HFF-Myc (cell line): Measurements from ENCODE around the gene AOC2.
"Not testable (repeated sequence)": the region's sequence is repeated elsewhere in the genome, so short reads cannot be mapped to it uniquely, and the experiment has no call there.

ENCODE experiments used
- DNase-seq: peaks from one replicate; pipeline ENCODE4 v3.0.0-alpha.2; 2011; ENCODE audit warnings: low read depth; ENCODE audit errors: extremely low read depth
- H3K4me3 ChIP-seq: replicated peaks from 2 replicates; pipeline ENCODE4 v1.5.1; 2011; ENCODE audit warnings: low read depth, mild to moderate bottlenecking, control low read depth, low read length
- TF ChIP-seq, protein P1 (sequence below): IDR thresholded peaks from 2 replicates; pipeline ENCODE4 v1.5.1; 2012; ENCODE audit warnings: mild to moderate bottlenecking, low read depth, low read length, control low read depth; ENCODE audit errors: missing control alignments

The AOC2 gene

GRCh38 chr17:42872251-42872965 lies 28.0 kb downstream of the AOC2 start:
- no peak overlapping the region for H3K4me3 ChIP-seq
- no peak for DNase-seq
- TF ChIP-seq, protein P1, sequence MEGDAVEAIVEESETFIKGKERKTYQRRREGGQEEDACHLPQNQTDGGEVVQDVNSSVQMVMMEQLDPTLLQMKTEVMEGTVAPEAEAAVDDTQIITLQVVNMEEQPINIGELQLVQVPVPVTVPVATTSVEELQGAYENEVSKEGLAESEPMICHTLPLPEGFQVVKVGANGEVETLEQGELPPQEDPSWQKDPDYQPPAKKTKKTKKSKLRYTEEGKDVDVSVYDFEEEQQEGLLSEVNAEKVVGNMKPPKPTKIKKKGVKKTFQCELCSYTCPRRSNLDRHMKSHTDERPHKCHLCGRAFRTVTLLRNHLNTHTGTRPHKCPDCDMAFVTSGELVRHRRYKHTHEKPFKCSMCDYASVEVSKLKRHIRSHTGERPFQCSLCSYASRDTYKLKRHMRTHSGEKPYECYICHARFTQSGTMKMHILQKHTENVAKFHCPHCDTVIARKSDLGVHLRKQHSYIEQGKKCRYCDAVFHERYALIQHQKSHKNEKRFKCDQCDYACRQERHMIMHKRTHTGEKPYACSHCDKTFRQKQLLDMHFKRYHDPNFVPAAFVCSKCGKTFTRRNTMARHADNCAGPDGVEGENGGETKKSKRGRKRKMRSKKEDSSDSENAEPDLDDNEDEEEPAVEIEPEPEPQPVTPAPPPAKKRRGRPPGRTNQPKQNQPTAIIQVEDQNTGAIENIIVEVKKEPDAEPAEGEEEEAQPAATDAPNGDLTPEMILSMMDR = no peak

GRCh38 chr17:42873315-42873714 lies 28.9 kb downstream of the AOC2 start:
- no peak for DNase-seq
- TF ChIP-seq, protein P1 = no peak
- no peak overlapping the region for H3K4me3 ChIP-seq

DNA sequence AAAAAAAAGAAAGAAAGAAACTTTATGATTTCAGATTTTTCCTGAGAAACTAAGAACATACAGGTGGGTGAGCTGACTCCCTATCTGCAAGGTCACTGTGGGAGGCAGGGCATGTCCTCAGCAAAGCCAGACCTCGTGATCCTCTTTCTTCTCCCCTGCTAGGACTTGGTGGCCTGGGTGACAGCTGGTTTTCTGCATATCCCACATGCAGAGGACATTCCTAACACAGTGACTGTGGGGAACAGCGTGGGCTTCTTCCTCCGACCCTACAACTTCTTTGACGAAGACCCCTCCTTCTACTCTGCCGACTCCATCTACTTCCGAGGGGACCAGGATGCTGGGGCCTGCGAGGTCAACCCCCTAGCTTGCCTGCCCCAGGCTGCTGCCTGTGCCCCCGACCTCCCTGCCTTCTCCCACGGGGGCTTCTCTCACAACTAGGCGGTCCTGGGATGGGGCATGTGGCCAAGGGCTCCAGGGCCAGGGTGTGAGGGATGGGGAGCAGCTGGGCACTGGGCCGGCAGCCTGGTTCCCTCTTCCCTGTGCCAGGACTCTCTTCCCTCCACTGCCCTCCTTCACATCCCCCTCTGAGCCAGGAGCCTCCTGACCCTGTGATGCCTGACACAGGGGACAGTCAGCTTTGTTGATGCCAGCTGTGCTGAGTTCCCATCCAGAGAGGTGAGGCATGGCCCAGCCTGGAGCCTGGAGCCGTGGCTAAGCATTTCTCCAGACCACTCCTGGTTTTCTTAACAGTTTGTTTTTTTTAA lies 29.7 kb downstream of the AOC2 start:
- DNase-seq = not testable (repeated sequence)

DNA sequence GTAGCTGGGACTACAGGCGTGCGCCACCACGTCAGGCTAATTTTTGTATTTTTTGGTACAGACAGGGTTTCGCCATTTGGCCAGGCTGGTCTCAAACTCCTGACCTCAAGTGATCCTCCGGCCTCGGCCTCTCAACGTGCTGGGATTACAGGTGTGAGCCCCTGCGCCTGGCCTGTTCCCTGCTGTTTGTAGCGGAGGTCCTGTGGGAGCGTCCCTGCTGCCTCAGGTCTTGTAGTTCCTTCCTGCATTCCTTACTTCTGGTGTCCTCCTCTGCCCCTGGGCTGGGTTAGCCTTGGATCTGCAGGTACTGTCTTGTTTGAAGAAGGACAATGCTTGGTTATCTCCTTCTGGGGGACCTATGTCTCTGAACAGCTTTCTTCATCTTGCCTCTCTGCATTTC lies 32.7 kb downstream of the AOC2 start:
- no peak overlapping the region for H3K4me3 ChIP-seq
- no peak for DNase-seq
- TF ChIP-seq, protein P1 = no peak

More for the DNA sequence above, 29.7 kb downstream of the AOC2 start:
- H3K4me3 ChIP-seq = not testable (repeated sequence)

DNA sequence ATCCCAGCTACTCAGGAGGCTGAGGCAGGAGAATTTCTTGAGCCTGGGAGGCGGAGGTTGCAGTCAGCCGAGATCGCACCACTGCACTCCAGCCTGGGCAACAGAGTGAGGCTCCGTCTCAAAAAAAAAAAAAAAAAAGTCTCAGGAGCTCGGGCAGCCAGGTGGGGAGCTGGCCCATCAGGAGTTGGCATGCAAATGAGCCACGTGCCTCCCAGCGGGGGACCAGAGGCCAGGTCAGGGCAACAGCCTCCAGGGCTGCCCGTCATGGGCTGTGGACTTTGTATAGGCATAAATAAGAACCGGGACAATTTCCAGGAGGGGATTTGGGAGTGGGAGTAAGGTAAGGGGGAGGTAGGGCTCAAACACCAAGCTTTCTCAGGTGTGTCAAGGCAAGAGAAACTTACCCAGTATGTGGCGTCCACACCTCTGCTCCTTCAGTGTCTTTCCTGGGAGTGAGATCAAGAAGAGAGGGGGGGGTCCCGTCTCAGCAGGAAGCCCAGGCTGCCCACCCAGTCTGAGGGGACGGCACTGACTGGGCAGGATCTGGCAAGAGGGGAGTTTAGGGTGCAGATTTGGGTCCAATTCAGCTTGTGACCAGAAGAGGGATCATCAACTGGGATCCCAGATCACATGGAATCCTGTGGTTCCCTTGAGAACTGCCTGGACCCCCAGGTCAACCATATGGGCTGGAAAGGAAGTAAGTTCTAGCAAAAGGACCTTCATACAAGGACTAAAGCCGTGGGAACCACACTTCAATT lies 33.9 kb downstream of the AOC2 start:
- TF ChIP-seq, protein P1 = no peak
- no peak for DNase-seq
- no peak overlapping the region for H3K4me3 ChIP-seq

DNA sequence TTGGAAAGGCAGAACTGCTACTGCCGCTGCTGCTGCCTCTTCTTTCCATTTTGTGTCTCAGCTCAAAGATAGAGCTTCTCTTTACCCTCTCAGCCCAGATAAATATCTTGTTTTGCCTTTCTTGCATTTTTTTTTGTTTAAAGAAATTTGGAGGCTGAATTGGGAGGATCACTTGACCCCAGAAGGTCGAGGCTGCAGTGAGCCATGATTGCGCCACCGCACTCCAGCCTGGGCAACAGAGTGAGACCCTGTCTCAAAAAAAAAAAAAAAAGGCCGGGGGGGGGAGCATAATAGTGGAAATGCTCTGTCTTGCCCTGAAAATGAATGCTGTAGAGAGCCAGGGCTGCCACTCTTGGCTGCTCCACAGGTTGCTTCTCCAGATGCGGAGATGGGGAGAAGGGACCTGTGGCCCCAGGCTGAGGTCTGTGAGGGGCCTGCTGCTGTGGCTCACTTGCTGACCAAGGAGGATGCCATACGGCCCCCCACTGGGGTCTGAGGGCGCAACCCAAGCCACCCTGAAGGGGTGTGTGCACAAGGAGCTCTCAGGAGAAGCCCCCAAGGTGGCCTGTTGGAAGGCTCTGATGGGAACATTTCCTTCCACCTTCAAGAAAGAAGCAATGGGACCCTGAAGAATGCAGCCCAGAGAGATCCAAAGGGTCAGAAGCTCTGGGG lies 34.7 kb downstream of the AOC2 start:
- H3K4me3 ChIP-seq = no peak overlapping the region
- TF ChIP-seq, protein P1 = no peak
- DNase-seq = no peak
